NOMO-1 (cell line): ENCODE measurements around the gene IRS2.
A peak's percentile ranks its signal among the peaks of the same experiment; 100 is the strongest.

Source experiments
- DNase-seq, 2 experiments: peaks; one replicate each; lab custom pipeline; 2025; ENCODE audit not compliant: unreplicated experiment in 2 of 2; lab: John Stamatoyannopoulos, UW

The IRS2 gene

GRCh38 chr13:109782823-109783431, 3.5 kb downstream of the IRS2 start:
- no peak for DNase-seq

- no peak for DNase-seq
These were observed 4.1 kb downstream of the IRS2 start for GRCh38 chr13:109782066-109782822.

- DNase-seq = no peak
These were observed 4.9 kb downstream of the IRS2 start for GRCh38 chr13:109781384-109782065.

GRCh38 chr13:109780845-109781383, 5.5 kb downstream of the IRS2 start:
- DNase-seq = no peak

- DNase-seq = no peak
These were observed 6.4 kb downstream of the IRS2 start for GRCh38 chr13:109779876-109780510.

- DNase-seq = peak in 1 of 2 experiments; percentile 26
These were observed 7.3 kb downstream of the IRS2 start for GRCh38 chr13:109779074-109779473.

- peak in 1 of 2 experiments; percentile 44 for DNase-seq
These were observed 8.3 kb downstream of the IRS2 start for GRCh38 chr13:109778102-109778542.

- DNase-seq = no peak
These were observed 9.8 kb downstream of the IRS2 start for GRCh38 chr13:109776575-109776974.

- no peak for DNase-seq
These were observed 12.6 kb downstream of the IRS2 start for GRCh38 chr13:109773786-109774185.

GRCh38 chr13:109773276-109773675, 13.1 kb downstream of the IRS2 start:
- DNase-seq = no peak

GRCh38 chr13:109771926-109772325, 14.5 kb downstream of the IRS2 start:
- DNase-seq = no peak

- DNase-seq = no peak
These were observed 15.9 kb downstream of the IRS2 start for GRCh38 chr13:109770436-109770835.

GRCh38 chr13:109769921-109770320, 16.5 kb downstream of the IRS2 start:
- DNase-seq = no peak

- DNase-seq = no peak
These were observed 17.1 kb downstream of the IRS2 start for GRCh38 chr13:109769275-109769674.

GRCh38 chr13:109768616-109769015, 17.8 kb downstream of the IRS2 start:
- no peak for DNase-seq

- DNase-seq = no peak
These were observed 18.2 kb downstream of the IRS2 start for GRCh38 chr13:109768176-109768575.

- no peak for DNase-seq
These were observed 19.4 kb downstream of the IRS2 start for GRCh38 chr13:109767023-109767422.

GRCh38 chr13:109764470-109765291, 21.7 kb downstream of the IRS2 start:
- DNase-seq = peak in 1 of 2 experiments; percentile 13

GRCh38 chr13:109764045-109764444, 22.3 kb downstream of the IRS2 start:
- no peak for DNase-seq

GRCh38 chr13:109762791-109763190, 23.6 kb downstream of the IRS2 start:
- no peak for DNase-seq
